GM12872 (cell line): ENCODE data around the gene RTCA.

Experiments
- CTCF ChIP-seq: IDR thresholded peaks from 3 replicates; pipeline ENCODE4 v1.5.1; 2011; ENCODE audit warnings: low read depth, mild to moderate bottlenecking, low read length, moderate library complexity; ENCODE audit not compliant: insufficient read depth

Gene RTCA

GRCh38 chr1:100316622-100317021 lies 50.6 kb downstream of the RTCA start:
- TF ChIP-seq CTCF: no peak

DNA sequence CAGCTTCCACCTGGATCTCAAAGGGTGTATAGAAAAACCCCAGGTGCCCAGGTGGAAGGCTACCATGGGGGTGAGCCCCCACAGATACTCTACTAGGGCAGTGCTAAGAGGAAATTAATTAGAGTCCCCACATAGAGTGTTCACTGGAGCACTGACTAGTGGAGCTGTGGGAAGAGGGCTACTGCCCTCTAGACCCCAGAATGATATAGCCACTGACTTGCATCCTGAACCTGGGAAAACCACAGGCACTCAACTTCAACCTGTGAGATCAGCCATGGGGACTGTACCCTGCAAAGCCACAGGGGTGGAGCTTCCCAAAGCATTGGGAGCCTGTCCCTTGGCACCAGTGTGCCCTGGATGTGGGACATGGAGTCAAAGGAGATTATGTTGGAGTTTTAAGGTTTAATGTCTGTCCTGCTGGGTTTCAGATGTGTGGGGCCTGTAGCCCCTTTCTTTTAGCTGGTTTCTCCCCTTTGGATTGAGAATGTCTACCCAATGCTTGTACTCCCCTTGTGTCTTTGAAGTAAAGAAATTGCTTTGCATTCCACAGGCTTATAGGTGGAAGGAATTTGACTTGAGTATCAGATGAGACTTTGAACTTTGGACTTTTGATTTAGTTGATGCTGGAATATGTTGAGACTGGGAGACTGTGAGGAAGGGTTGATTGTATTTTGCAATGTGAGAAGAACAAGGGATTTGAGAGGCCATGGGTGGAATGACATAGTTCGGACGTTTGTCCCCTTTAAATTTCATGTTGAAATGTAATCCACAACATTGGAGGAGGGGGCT lies 54.5 kb downstream of the RTCA start:
- TF ChIP-seq CTCF: no peak

DNA sequence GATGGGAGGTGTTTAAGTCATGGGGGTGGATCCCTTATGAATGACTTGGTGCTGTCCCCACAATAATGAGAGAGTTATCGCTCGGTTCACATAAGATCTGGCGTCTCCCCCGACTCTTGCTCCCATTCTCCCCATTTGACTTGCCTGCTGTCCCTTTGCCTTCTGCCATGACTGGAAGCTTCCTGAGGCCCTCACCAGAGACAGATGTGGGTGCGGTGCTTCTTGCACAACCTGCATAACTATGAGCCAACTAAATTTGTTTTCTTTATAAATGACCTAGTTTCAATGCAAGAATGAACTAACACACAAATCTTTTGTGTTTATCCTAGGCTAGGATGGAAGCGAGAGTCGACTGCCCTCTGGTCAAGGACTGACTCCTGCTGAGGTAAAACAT lies 55.1 kb downstream of the RTCA start:
- no peak for TF ChIP-seq CTCF

DNA sequence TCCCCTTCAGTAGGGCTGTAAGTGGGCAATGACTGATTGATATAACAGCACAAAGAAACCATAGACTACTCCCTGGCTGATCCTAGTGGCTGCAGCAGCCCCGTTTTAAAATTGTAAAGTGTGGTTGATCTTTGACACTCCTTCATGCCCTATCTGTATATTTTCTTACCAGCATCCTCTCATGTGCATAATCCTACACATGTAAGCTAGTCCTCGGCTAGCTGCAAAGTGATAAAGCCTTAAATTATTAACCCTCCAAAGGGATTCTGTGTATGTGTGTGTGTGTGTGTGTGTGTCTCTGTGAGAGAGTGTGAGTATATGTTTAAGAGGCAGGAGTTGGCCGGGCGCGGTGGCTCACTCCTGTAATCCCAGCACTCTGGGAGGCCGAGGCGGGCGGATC lies 55.5 kb downstream of the RTCA start:
- TF ChIP-seq CTCF: no peak

DNA sequence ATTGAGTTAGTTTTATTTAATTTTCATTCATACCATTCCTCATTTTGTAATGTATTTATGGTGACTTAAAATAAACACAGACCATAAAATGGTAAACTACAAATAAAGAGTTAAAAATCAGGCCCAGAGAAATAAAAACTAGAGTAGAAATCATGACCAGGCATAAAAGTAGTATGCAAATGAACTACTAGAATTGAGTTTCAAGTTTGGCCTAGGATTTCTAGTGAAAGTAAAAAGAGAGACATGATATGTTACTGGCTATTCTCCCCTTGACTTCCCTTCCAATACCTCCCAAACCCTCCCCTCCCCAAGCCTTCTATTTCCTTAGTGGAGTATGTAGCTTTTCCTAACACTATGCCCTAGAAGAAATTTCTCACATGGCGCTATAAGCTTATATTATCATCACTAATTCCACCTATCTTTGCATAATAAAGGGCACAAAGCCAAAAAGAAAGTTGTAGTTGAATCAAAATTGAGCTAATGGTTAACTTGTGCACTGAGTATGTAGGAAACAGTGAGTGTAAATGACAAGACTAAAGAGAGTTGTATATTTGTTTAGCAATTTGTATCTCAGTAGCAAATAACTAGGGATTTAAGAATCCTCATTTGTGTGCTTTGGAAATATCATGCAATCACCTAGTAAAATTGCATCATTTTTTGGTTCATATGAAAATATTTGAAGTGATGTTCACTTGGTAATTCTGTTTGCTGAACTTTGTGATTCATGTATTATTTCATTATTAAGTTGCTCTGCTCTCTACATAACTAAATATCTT lies 56.6 kb downstream of the RTCA start:
- TF ChIP-seq CTCF: no peak

DNA sequence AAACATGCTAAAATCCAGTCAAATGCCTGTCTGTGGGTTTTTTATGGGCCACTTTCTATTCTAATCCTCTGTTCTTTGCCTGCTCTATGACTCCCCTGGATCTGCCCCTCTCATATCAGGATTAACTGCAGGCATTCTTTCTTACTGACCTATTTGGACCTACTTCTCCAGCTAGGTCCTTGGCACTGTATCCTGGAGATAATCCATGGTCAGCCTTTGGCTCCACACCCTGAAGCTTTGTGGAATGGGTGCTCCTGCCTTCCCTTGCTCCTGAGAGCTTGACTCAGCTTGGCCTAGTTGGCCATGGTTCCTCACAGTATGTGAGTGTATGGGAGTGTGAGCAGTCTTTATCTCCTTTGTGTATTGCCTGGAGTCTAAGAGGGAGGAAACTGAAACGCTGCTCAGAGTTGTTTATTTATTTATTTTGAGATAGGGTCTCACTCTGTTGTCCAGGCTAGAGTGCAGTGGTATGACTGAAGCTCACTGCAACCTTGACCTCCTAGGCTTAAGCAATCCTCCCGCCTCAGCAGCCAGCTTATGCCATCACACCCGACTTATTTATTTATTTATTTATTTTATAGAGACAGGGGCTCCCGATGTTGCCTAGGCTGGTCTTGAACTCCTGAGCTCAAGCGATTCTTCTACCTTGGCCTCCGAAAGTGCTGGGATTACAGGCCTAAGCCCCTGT lies 57.5 kb downstream of the RTCA start:
- TF ChIP-seq CTCF: no peak
